Spleen (tissue), 11 donors: ENCODE data around the gene ZNF248. TPM values are rescaled to one million over a fixed set of nuclear protein-coding genes. Genes with fewer than 3 reads are reported as not detected.

Experiments
- DNase-seq: peaks from one replicate; pipeline ENCODE4 v3.0.0-alpha.2; 2020
- H3K27ac ChIP-seq, 8 donors: fragments of 200-600 bp; sonication (generic) in 7 of 8; 1 replicate in 4 of 8; 2 replicates in 4 of 8; pipeline versions ENCODE4 v1.5.0 to v1.8.0; 2016 to 2021; ENCODE audit warnings: inconsistent platforms in 4 of 8, mild to moderate bottlenecking in 4 of 8, moderate library complexity in 1 of 8
- H3K27me3 ChIP-seq, 7 donors: fragments of 200-600 bp; sonication (generic) in 6 of 7; replicated peaks in 1 of 7; 1 replicate in 4 of 7; 2 replicates in 3 of 7; pipeline versions ENCODE4 v1.5.0 to v1.8.0; 2016 to 2021; ENCODE audit warnings: inconsistent platforms in 3 of 7, mild to moderate bottlenecking in 1 of 7
- H3K36me3 ChIP-seq, 6 donors: fragments of 200-600 bp; sonication (generic) in 5 of 6; 1 replicate in 4 of 6; 2 replicates in 2 of 6; pipeline versions ENCODE4 v1.5.0 to v1.8.0; 2016 to 2021; ENCODE audit warnings: inconsistent platforms in 2 of 6
- H3K4me1 ChIP-seq, 6 donors: fragments of 200-600 bp; sonication (generic) in 5 of 6; 1 replicate in 3 of 6; 2 replicates in 3 of 6; pipeline versions ENCODE4 v1.5.0 to v1.8.0; 2016 to 2021; ENCODE audit warnings: inconsistent platforms in 3 of 6
- H3K4me3 ChIP-seq, 8 donors: fragments of 200-600 bp; sonication (generic) in 7 of 8; 1 replicate in 4 of 8; 2 replicates in 4 of 8; pipeline versions ENCODE4 v1.5.0 to v1.8.0; 2016 to 2021; ENCODE audit warnings: inconsistent platforms in 4 of 8, mild to moderate bottlenecking in 4 of 8, moderate library complexity in 2 of 8
- H3K9me3 ChIP-seq, 8 donors: fragments of 200-600 bp; sonication (generic) in 7 of 8; 1 replicate in 4 of 8; 2 replicates in 4 of 8; pipeline versions ENCODE4 v1.5.0 to v1.8.0; 2016 to 2021; ENCODE audit warnings: inconsistent platforms in 4 of 8
- POLR2A ChIP-seq, 3 donors: fragments of 450-650 bp; IDR thresholded peaks; one replicate each; pipeline ENCODE4 v1.5.1; 2017; ENCODE audit warnings: antibody characterized with exemption in 3 of 3, mild to moderate bottlenecking in 1 of 3
- POLR2AphosphoS5 ChIP-seq, 3 donors: sonication (generic); formaldehyde crosslinking; IDR thresholded peaks; one replicate each; pipeline ENCODE4 v1.5.1; 2017; ENCODE audit warnings: antibody characterized with exemption in 3 of 3
- WGBS, 5 donors: extraction: QIAGEN DNeasy Blood & Tissue Kit in 3 of 5; methylation state at CpG; one replicate each; pipeline versions ENCODE4 v1.1.5 to v1.1.7; 2013 to 2018; 5-methylcytosine and 5-hydroxymethylcytosine counted together
- intact Hi-C: fragments of 100-400 bp; cut with DNase I; formaldehyde crosslinking; loops from one replicate; pipeline ENCODE4 v1.15.0; 2023; ENCODE audit warnings: low total_unique reads
- polyA plus RNA-seq, 3 donors: library from polyadenylated mRNA; stranded (reverse); fragments of 200-250 nt; gene quantifications; one replicate each; pipeline ENCODE4 v1.2.1, GENCODE V29; 2013
- total RNA-seq, 7 donors: library from RNA; depleted of rRNA in 3 of 7; stranded (reverse); fragments of >200 nt in 3 of 7; fragmentation: NEBNext Ultra II Directional in 4 of 7; extraction: Animal tissue kit (Norgen Biotek cat#: 25700) in 4 of 7; gene quantifications; one replicate each; pipeline versions ENCODE4 v1.1.0 to v1.2.1, GENCODE V29; 2016 to 2021
- TF ChIP-seq, protein P1 (sequence below), 11 experiments: fragments of 200-600 bp in 7 of 11; fragments of 450-650 bp in 4 of 11; sonication (generic) in 4 of 11; IDR thresholded peaks in 8 of 11; conservative IDR thresholded peaks in 3 of 11; 1 replicate in 7 of 11; 2 replicates in 4 of 11; pipeline versions ENCODE4 v1.4.0 to v1.8.0; 2016 to 2021; ENCODE audit warnings: antibody characterized with exemption in 11 of 11, inconsistent platforms in 4 of 11, mild to moderate bottlenecking in 1 of 11
- donor health status: healthy with polysubstance abuse.
- donor health status: DM: no; HTN: no; CAD: no; lungs with moderate emphysema.
- donor health status: DM: no; HTN: no; CAD: no.
- donor health status: Bipolar disorder and iron deficiency.
- donor health status: healthy.
- donor health status: DM: no; HTN: no; CAD: no.
- donor health status: DM: yes; HTN: yes; CAD: no.

The ZNF248 gene
- total and polyA plus RNA-seq, 10 donors: 4.9 to 19.3 (median 11.8) TPM

DNA sequence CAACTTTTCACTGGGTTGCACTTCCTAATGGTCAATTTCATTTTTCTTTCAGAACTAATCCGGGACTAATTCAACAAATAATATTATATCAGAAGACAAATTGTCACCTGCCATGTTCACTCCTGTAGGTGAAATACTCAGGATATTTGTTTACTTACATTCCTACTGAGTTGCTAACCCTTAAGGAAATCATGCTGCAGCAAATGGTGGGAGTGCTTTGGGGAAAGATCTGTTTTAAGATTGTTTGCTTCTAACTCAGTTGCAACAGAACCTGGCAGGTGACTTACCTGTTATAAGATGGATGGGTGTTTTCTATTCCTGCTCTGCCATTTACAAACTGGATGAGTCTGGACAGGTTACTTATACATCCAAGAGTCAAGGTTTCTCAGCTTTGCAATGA is 81.8 kb downstream of the ZNF248 start:
- no peak for DNase-seq
- Histone ChIP-seq H3K27ac (no peak overlapping the region), H3K4me1 (no peaks in the 10 kb centered on the region), H3K9me3 (peaks cover 0 to 65% (median 52%) of the 10 kb centered on the region in 8 donors), H3K27me3 (no peaks in the 10 kb centered on the region), H3K4me3 (no peak overlapping the region), H3K36me3 (no peaks in the 10 kb centered on the region)
- TF ChIP-seq, protein P1, sequence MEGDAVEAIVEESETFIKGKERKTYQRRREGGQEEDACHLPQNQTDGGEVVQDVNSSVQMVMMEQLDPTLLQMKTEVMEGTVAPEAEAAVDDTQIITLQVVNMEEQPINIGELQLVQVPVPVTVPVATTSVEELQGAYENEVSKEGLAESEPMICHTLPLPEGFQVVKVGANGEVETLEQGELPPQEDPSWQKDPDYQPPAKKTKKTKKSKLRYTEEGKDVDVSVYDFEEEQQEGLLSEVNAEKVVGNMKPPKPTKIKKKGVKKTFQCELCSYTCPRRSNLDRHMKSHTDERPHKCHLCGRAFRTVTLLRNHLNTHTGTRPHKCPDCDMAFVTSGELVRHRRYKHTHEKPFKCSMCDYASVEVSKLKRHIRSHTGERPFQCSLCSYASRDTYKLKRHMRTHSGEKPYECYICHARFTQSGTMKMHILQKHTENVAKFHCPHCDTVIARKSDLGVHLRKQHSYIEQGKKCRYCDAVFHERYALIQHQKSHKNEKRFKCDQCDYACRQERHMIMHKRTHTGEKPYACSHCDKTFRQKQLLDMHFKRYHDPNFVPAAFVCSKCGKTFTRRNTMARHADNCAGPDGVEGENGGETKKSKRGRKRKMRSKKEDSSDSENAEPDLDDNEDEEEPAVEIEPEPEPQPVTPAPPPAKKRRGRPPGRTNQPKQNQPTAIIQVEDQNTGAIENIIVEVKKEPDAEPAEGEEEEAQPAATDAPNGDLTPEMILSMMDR (IDR thresholded peaks at IDR 0.05 in 8 of 11, conservative IDR thresholded peaks at IDR 0.05 in 3 of 11): no peak
- TF ChIP-seq POLR2AphosphoS5 (IDR thresholded peaks at IDR 0.05) (no peak), POLR2A (IDR thresholded peaks at IDR 0.05) (no peak)
- WGBS, 5 donors: 80 to 94% (median 91%) methylated on average over 1 of the region's 1 CpG
- intact Hi-C loops: no loop called here

DNA sequence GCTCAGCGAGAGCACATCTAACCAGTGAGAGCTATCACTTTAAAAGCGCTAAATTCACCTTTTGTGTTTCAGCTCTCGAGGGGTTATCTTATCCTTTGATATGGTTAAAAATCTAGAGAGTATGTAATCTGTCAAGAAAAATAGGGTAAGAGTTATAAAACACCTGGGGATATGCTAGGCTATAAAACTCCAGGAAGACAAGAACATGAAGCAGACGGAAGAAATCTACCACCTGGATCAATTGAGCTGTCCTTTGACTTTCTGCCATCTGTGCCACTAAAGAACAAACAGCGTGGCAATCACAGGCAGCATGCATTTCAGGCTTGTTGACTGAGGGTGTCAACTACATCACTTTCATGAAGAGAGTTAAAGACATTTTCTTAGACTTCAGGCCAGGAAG is 83.1 kb downstream of the ZNF248 start:
- Histone ChIP-seq H3K9me3 (peaks cover 0 to 70% (median 46%) of the 10 kb centered on the region in 8 donors), H3K4me1 (no peaks in the 10 kb centered on the region), H3K36me3 (no peaks in the 10 kb centered on the region), H3K4me3 (no peak overlapping the region), H3K27ac (no peak overlapping the region), H3K27me3 (no peaks in the 10 kb centered on the region)
- TF ChIP-seq, protein P1 (IDR thresholded peaks at IDR 0.05 in 8 of 11, conservative IDR thresholded peaks at IDR 0.05 in 3 of 11): no peak
- TF ChIP-seq POLR2A (IDR thresholded peaks at IDR 0.05): no peak
- no peak for TF ChIP-seq POLR2AphosphoS5 (IDR thresholded peaks at IDR 0.05)
- DNase-seq: no peak
- intact Hi-C loops: no loop called here
- WGBS, 5 donors: 71 to 77% (median 72%) methylated on average over 5 of the region's 5 CpGs

DNA sequence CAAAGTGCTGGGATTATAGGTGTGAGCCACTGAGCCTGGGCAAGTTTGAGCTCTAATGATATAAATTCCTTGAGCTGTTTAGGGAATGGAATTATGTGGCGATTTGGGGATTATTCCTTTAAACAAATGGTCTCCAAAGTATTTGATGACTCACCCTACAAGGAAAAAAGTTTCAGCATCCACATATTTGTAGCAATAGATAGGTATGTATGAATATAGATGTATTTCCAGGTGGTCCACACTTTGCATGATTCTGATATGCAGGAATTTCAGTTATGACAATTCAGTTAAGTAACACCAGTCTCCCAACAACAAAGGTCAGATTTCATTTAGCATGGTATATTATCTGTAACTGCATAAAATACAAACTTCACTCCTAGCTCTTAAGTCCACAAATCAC is 92.2 kb downstream of the ZNF248 start:
- Histone ChIP-seq H3K9me3 (peaks cover 3 to 93% (median 78%) of the 10 kb centered on the region in 8 donors), H3K4me3 (no peak overlapping the region), H3K4me1 (no peaks in the 10 kb centered on the region), H3K36me3 (no peaks in the 10 kb centered on the region), H3K27me3 (no peaks in the 10 kb centered on the region), H3K27ac (no peak overlapping the region)
- TF ChIP-seq, protein P1 (IDR thresholded peaks at IDR 0.05 in 8 of 11, conservative IDR thresholded peaks at IDR 0.05 in 3 of 11): no peak
- TF ChIP-seq POLR2AphosphoS5 (IDR thresholded peaks at IDR 0.05) (no peak), POLR2A (IDR thresholded peaks at IDR 0.05) (no peak)
- intact Hi-C loops: no loop called here
- WGBS, 5 donors: 70 to 81% (median 79%) methylated on average over 1 of the region's 1 CpG
- DNase-seq: no peak

DNA sequence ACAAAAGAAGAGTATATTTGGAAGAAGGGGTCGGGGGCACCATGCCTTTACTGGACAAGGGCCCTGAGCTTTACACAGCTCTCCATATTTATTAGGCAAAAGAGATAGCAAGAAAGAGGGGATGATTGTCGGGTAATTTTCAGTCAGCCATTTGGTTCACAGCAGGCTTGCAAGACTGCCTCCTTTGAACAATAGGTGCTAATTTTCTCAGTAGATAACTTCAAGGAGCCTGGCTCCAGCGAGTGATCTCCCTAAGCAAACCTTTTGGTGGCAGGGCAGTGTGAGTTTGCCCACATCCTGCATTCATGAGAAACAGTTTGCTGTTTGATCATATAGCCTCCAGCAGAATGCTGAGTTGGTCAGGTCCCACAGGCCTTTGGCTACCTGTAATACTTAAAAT is 94.3 kb downstream of the ZNF248 start:
- no peak for DNase-seq
- intact Hi-C loops: no loop called here
- peaks cover 3 to 90% (median 71%) of the 10 kb centered on the region in 8 donors for H3K9me3 ChIP-seq
- 47 to 58% (median 55%) methylated on average over 3 of the region's 3 CpGs for WGBS, 5 donors
- no peaks in the 10 kb centered on the region for H3K36me3 ChIP-seq
- TF ChIP-seq, protein P1 (IDR thresholded peaks at IDR 0.05 in 8 of 11, conservative IDR thresholded peaks at IDR 0.05 in 3 of 11): no peak
- TF ChIP-seq POLR2A (IDR thresholded peaks at IDR 0.05): no peak
- no peak for TF ChIP-seq POLR2AphosphoS5 (IDR thresholded peaks at IDR 0.05)
- no peaks in the 10 kb centered on the region for H3K27me3 ChIP-seq
- H3K4me1 ChIP-seq: no peaks in the 10 kb centered on the region
- no peak overlapping the region for H3K27ac ChIP-seq
- H3K4me3 ChIP-seq: no peak overlapping the region
